ENCODE results near the gene C14orf132.

Gene C14orf132

GRCh38 chr14:96017882-96018281, 21.3 kb upstream of the C14orf132 start:
- FAIRE-seq (no peak), DNase-seq (ENCODE audit: insufficient read length) (no peak)
- TF ChIP-seq POLR2AphosphoS5 (IDR thresholded peaks at IDR 0.05; ENCODE audit: low read depth, low read length) (no peak), TAF1 (IDR thresholded peaks at IDR 0.05; ENCODE audit: borderline replicate concordance, low read depth, low read length) (no peak), POLR2A (IDR thresholded peaks at IDR 0.05; ENCODE audit: low read depth, low read length) (no peak)

- FAIRE-seq (no peak), DNase-seq (ENCODE audit: insufficient read length) (no peak)
- TF ChIP-seq TAF1 (IDR thresholded peaks at IDR 0.05; ENCODE audit: borderline replicate concordance, low read depth, low read length) (no peak), POLR2A (IDR thresholded peaks at IDR 0.05; ENCODE audit: low read depth, low read length) (no peak), POLR2AphosphoS5 (IDR thresholded peaks at IDR 0.05; ENCODE audit: low read depth, low read length) (no peak)
Measured at GRCh38 chr14:96027431-96028355, 11.5 kb upstream of the C14orf132 start.

GRCh38 chr14:96029089-96029645, 10.0 kb upstream of the C14orf132 start:
- TF ChIP-seq TAF1 (IDR thresholded peaks at IDR 0.05; ENCODE audit: borderline replicate concordance, low read depth, low read length) (no peak), POLR2AphosphoS5 (IDR thresholded peaks at IDR 0.05; ENCODE audit: low read depth, low read length) (no peak), POLR2A (IDR thresholded peaks at IDR 0.05; ENCODE audit: low read depth, low read length) (no peak)
- no peak for DNase-seq (ENCODE audit: insufficient read length)
- FAIRE-seq: no peak

GRCh38 chr14:96030108-96030760, 8.9 kb upstream of the C14orf132 start:
- FAIRE-seq: no peak
- TF ChIP-seq POLR2A (IDR thresholded peaks at IDR 0.05; ENCODE audit: low read depth, low read length) (no peak), POLR2AphosphoS5 (IDR thresholded peaks at IDR 0.05; ENCODE audit: low read depth, low read length) (no peak), TAF1 (IDR thresholded peaks at IDR 0.05; ENCODE audit: borderline replicate concordance, low read depth, low read length) (no peak)
- no peak for DNase-seq (ENCODE audit: insufficient read length)

- TF ChIP-seq TAF1 (IDR thresholded peaks at IDR 0.05; ENCODE audit: borderline replicate concordance, low read depth, low read length) (no peak), POLR2AphosphoS5 (IDR thresholded peaks at IDR 0.05; ENCODE audit: low read depth, low read length) (no peak), POLR2A (IDR thresholded peaks at IDR 0.05; ENCODE audit: low read depth, low read length) (no peak)
- DNase-seq (ENCODE audit: insufficient read length): no peak
- no peak for FAIRE-seq
Measured at GRCh38 chr14:96031691-96032090, 7.5 kb upstream of the C14orf132 start.

GRCh38 chr14:96035456-96035855, 3.7 kb upstream of the C14orf132 start:
- DNase-seq (ENCODE audit: insufficient read length) (no peak), FAIRE-seq (no peak)
- TF ChIP-seq TAF1 (IDR thresholded peaks at IDR 0.05; ENCODE audit: borderline replicate concordance, low read depth, low read length): no peak
- no peak for TF ChIP-seq POLR2A (IDR thresholded peaks at IDR 0.05; ENCODE audit: low read depth, low read length)
- no peak for TF ChIP-seq POLR2AphosphoS5 (IDR thresholded peaks at IDR 0.05; ENCODE audit: low read depth, low read length)

- DNase-seq (ENCODE audit: insufficient read length) (no peak), FAIRE-seq (no peak)
- no peak for TF ChIP-seq TAF1 (IDR thresholded peaks at IDR 0.05; ENCODE audit: borderline replicate concordance, low read depth, low read length)
- no peak for TF ChIP-seq POLR2AphosphoS5 (IDR thresholded peaks at IDR 0.05; ENCODE audit: low read depth, low read length)
- TF ChIP-seq POLR2A (IDR thresholded peaks at IDR 0.05; ENCODE audit: low read depth, low read length): no peak
Measured at GRCh38 chr14:96037891-96038557, 1.1 kb upstream of the C14orf132 start.

- DNase-seq (ENCODE audit: insufficient read length): no peak
- no peak for TF ChIP-seq TAF1 (IDR thresholded peaks at IDR 0.05; ENCODE audit: borderline replicate concordance, low read depth, low read length)
- no peak for TF ChIP-seq POLR2AphosphoS5 (IDR thresholded peaks at IDR 0.05; ENCODE audit: low read depth, low read length)
- TF ChIP-seq POLR2A (IDR thresholded peaks at IDR 0.05; ENCODE audit: low read depth, low read length): no peak
- FAIRE-seq: no peak
Measured at GRCh38 chr14:96038558-96038919, 623 bp upstream of the C14orf132 start.

GRCh38 chr14:96039633-96040311, 610 bp downstream of the C14orf132 start:
- DNase-seq (ENCODE audit: insufficient read length) (no peak), FAIRE-seq (no peak)
- TF ChIP-seq POLR2AphosphoS5 (IDR thresholded peaks at IDR 0.05; ENCODE audit: low read depth, low read length): no peak
- TF ChIP-seq POLR2A (IDR thresholded peaks at IDR 0.05; ENCODE audit: low read depth, low read length): no peak
- no peak for TF ChIP-seq TAF1 (IDR thresholded peaks at IDR 0.05; ENCODE audit: borderline replicate concordance, low read depth, low read length)

GRCh38 chr14:96040828-96041371, 1.7 kb downstream of the C14orf132 start:
- DNase-seq (ENCODE audit: insufficient read length) (no peak), FAIRE-seq (no peak)
- TF ChIP-seq POLR2A (IDR thresholded peaks at IDR 0.05; ENCODE audit: low read depth, low read length): no peak
- no peak for TF ChIP-seq POLR2AphosphoS5 (IDR thresholded peaks at IDR 0.05; ENCODE audit: low read depth, low read length)
- TF ChIP-seq TAF1 (IDR thresholded peaks at IDR 0.05; ENCODE audit: borderline replicate concordance, low read depth, low read length): no peak

Measured in GM12892 (cell line).